ENCODE results near the gene KCNN2.

DNA sequence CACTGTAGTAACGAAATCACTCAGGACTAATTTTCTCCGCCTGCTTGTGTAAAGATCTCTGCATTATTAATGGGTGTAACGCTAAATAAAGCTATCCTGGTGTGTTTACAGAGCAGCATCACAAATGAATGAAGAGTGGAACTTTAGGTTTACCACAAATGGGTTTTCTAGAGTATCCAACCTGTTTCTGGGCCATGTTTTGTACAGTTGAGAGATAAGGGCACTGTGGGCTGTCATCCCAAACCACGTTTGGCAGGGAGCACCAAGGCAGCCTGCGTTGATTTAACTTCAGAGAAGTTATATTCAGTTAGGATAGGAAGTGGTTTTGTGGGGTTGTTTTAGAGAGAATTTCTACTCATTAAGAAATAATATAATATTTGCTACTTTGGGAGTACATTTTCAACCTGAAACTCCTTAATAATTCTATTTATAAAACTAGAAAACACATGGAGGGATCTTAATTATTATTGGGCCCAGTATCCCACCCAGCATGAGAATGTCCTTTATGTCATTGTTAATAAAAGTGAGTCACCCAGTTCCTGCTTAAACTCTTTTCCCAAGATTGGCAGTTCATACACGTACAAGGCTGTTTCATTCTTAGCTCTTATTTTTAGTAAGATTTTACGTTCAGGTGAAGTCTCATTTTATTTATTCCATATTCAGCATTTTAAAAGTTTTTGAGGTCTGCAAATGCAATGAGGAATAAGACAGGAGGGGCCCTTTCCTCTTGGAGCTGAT is 8.0 kb downstream of the KCNN2 start:
- TF ChIP-seq POLR2A (IDR thresholded peaks at IDR 0.05): no peak
- TF ChIP-seq, protein P1, sequence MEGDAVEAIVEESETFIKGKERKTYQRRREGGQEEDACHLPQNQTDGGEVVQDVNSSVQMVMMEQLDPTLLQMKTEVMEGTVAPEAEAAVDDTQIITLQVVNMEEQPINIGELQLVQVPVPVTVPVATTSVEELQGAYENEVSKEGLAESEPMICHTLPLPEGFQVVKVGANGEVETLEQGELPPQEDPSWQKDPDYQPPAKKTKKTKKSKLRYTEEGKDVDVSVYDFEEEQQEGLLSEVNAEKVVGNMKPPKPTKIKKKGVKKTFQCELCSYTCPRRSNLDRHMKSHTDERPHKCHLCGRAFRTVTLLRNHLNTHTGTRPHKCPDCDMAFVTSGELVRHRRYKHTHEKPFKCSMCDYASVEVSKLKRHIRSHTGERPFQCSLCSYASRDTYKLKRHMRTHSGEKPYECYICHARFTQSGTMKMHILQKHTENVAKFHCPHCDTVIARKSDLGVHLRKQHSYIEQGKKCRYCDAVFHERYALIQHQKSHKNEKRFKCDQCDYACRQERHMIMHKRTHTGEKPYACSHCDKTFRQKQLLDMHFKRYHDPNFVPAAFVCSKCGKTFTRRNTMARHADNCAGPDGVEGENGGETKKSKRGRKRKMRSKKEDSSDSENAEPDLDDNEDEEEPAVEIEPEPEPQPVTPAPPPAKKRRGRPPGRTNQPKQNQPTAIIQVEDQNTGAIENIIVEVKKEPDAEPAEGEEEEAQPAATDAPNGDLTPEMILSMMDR (IDR thresholded peaks at IDR 0.05): no peak
